GM12878 (cell line): Measurements from ENCODE around the gene SYNCRIP. TPM values are rescaled to one million over a fixed set of nuclear protein-coding genes. Genes with fewer than 3 reads are reported as not detected.

Experiments
- ATAC-seq: fragments of 200-7000 bp; cut with Tn5 transposase; 3 replicates; pipeline ENCODE4 v1.9.1; 2020; ENCODE audit warnings: mild to moderate bottlenecking, moderate library complexity
- BruUV-seq: library from RNA; stranded (reverse); fragments of 400-500 nt; replicated peaks from 2 replicates; lab custom pipeline; 2021; lab: Mats Ljungman, UMichigan
- CTCF ChIA-PET: fragments of 300-600 bp; sonication (Branson Sonifier 250); formaldehyde crosslinking; extraction: SDS; loops from one replicate; lab custom pipeline; 2021; ENCODE audit warnings: inconsistent platforms; lab: Yijun Ruan, JAX
- POLR2A ChIA-PET: fragments of 350-600 bp; formaldehyde crosslinking; extraction: SDS; loops from one replicate; lab custom pipeline; 2021; ENCODE audit warnings: inconsistent platforms; lab: Charles Lee
- RAD21 ChIA-PET: fragments of 300-600 bp; sonication (Branson Sonifier 250); formaldehyde crosslinking; loops from one replicate; lab custom pipeline; 2023; ENCODE audit warnings: antibody characterized with exemption; ENCODE audit not compliant: unreplicated experiment; lab: Charles Lee
- SMC1A ChIA-PET: fragments of 300-600 bp; sonication (Branson Sonifier 250); formaldehyde crosslinking; loops from one replicate; lab custom pipeline; 2023; ENCODE audit not compliant: unreplicated experiment, uncharacterized antibody; lab: Charles Lee
- DNase-seq: peaks from one replicate; pipeline ENCODE4 v3.0.0-alpha.2; 2011; ENCODE audit warnings: low read depth, low spot score
- FAIRE-seq: peaks from 3 replicates; lab custom pipeline; 2011; peaks lifted over from hg19 to GRCh38; lab: Jason Lieb, UNC
- H2AFZ ChIP-seq: 2 replicates; pipeline ENCODE4 v1.6.0; 2011; ENCODE audit warnings: low read depth, low read length, control low read depth; ENCODE audit not compliant: control insufficient read depth
- H3K27ac ChIP-seq: 2 replicates; pipeline ENCODE4 v1.5.1; 2011; ENCODE audit warnings: control low read depth; ENCODE audit not compliant: control insufficient read depth, insufficient read depth
- H3K27me3 ChIP-seq, 2 experiments: replicated peaks in 1 of 2; 2 replicates each; pipeline versions ENCODE4 v1.6.0 to v1.6.1; 2011; ENCODE audit warnings: low read length in 1 of 2; ENCODE audit not compliant: control insufficient read depth in 2 of 2, insufficient read depth in 2 of 2
- H3K36me3 ChIP-seq, 2 experiments: 2 replicates each; pipeline ENCODE4 v1.5.1; 2011; ENCODE audit warnings: low read length in 1 of 2; ENCODE audit not compliant: control insufficient read depth in 2 of 2, insufficient read depth in 2 of 2
- H3K4me1 ChIP-seq: 2 replicates; pipeline ENCODE4 v1.6.1; 2011; ENCODE audit warnings: mild to moderate bottlenecking, low read length, moderate library complexity, mixed read lengths; ENCODE audit not compliant: control insufficient read depth, insufficient read depth
- H3K4me2 ChIP-seq: 2 replicates; pipeline ENCODE4 v1.6.0; 2011; ENCODE audit warnings: control low read depth; ENCODE audit not compliant: control insufficient read depth, insufficient read depth
- H3K4me3 ChIP-seq: fragments of 200-600 bp; sonication (generic); 2 replicates; pipeline ENCODE4 v1.5.1; 2016
- H3K79me2 ChIP-seq: 2 replicates; pipeline ENCODE4 v1.6.0; 2011; ENCODE audit warnings: low read length; ENCODE audit not compliant: control insufficient read depth, insufficient read depth
- H3K9ac ChIP-seq: 2 replicates; pipeline ENCODE4 v1.8.0; 2011; ENCODE audit warnings: low read length, control low read depth, mixed read lengths; ENCODE audit not compliant: control insufficient read depth, insufficient read depth
- H3K9me3 ChIP-seq: replicated peaks from 3 replicates; pipeline ENCODE4 v1.5.1; 2011; ENCODE audit warnings: mild to moderate bottlenecking, low read length; ENCODE audit not compliant: control insufficient read depth, insufficient read depth
- H4K20me1 ChIP-seq: 2 replicates; pipeline ENCODE4 v1.6.0; 2011; ENCODE audit not compliant: control insufficient read depth, insufficient read depth
- BACH1 ChIP-seq: fragments of 450-650 bp; IDR thresholded peaks from 2 replicates; pipeline ENCODE4 v1.6.1; 2017; ENCODE audit warnings: mild to moderate bottlenecking, borderline replicate concordance
- BMI1 ChIP-seq: fragments of 450-650 bp; IDR thresholded peaks from 2 replicates; pipeline ENCODE4 v1.6.1; 2016; ENCODE audit warnings: mild to moderate bottlenecking, moderate library complexity, borderline replicate concordance
- CBFB ChIP-seq: IDR thresholded peaks from 2 replicates; pipeline ENCODE4 v1.6.1; 2016; ENCODE audit warnings: antibody characterized with exemption, low read depth
- CREB1 ChIP-seq: IDR thresholded peaks from 2 replicates; pipeline ENCODE4 v1.6.1; 2012; ENCODE audit warnings: low read depth, mild to moderate bottlenecking, inconsistent platforms
- DPF2 ChIP-seq: fragments of 450-650 bp; IDR thresholded peaks from 2 replicates; pipeline ENCODE4 v1.6.1; 2017; ENCODE audit warnings: mild to moderate bottlenecking
- MAX ChIP-seq: IDR thresholded peaks from 2 replicates; pipeline ENCODE4 v1.6.1; 2012; ENCODE audit warnings: low read depth, low read length, improper control_type of control experiment
- MEF2A ChIP-seq: IDR thresholded peaks from 2 replicates; pipeline ENCODE4 v1.6.1; 2011; ENCODE audit warnings: low read depth, mild to moderate bottlenecking, low read length, moderate library complexity; ENCODE audit not compliant: insufficient read depth
- MTA2 ChIP-seq: fragments of 450-650 bp; IDR thresholded peaks from 2 replicates; pipeline ENCODE4 v1.6.1; 2016; ENCODE audit warnings: low read depth, mild to moderate bottlenecking, moderate library complexity
- MXI1 ChIP-seq: fragments of 150-350 bp; IDR thresholded peaks from 2 replicates; pipeline ENCODE4 v1.6.1; 2011; ENCODE audit warnings: low read depth, mild to moderate bottlenecking, inconsistent platforms, low read length, improper control_type of control experiment
- NFYA ChIP-seq: IDR thresholded peaks from 2 replicates; pipeline ENCODE4 v1.6.1; 2011; ENCODE audit warnings: low read depth, mild to moderate bottlenecking, low read length, improper control_type of control experiment, borderline replicate concordance
- NFYB ChIP-seq: IDR thresholded peaks from 2 replicates; pipeline ENCODE4 v1.6.1; 2011; ENCODE audit warnings: low read depth, mild to moderate bottlenecking, low read length, improper control_type of control experiment, moderate library complexity; ENCODE audit not compliant: insufficient read depth
- POLR2AphosphoS2 ChIP-seq: IDR thresholded peaks from 2 replicates; pipeline ENCODE4 v1.6.1; 2011; ENCODE audit warnings: low read depth, mild to moderate bottlenecking, low read length, improper control_type of control experiment, moderate library complexity
- RAD51 ChIP-seq: fragments of 450-650 bp; IDR thresholded peaks from 2 replicates; pipeline ENCODE4 v1.6.1; 2016; ENCODE audit warnings: moderate library complexity, mild to moderate bottlenecking, inconsistent platforms
- RELB ChIP-seq: fragments of 450-650 bp; IDR thresholded peaks from 2 replicates; pipeline ENCODE4 v1.6.1; 2017; ENCODE audit warnings: low read depth, mild to moderate bottlenecking, moderate library complexity
- SMAD5 ChIP-seq: IDR thresholded peaks from 2 replicates; pipeline ENCODE4 v1.6.1; 2016; ENCODE audit warnings: antibody characterized with exemption, low read depth
- SREBF1 ChIP-seq: IDR thresholded peaks from 2 replicates; pipeline ENCODE4 v1.6.1; 2012; ENCODE audit warnings: mild to moderate bottlenecking, low read length
- SREBF2 ChIP-seq: IDR thresholded peaks from 2 replicates; pipeline ENCODE4 v1.6.1; 2012; ENCODE audit warnings: mild to moderate bottlenecking, low read length
- ZNF24 ChIP-seq: fragments of 450-650 bp; IDR thresholded peaks from 2 replicates; pipeline ENCODE4 v1.6.1; 2017; ENCODE audit warnings: antibody characterized with exemption, mild to moderate bottlenecking
- WGBS: methylation state at CpG from one replicate; pipeline ENCODE4 v1.1.6; 2016; ENCODE audit warnings: low lambda C conversion rate; ENCODE audit not compliant: insufficient replicate concordance, insufficient coverage; ENCODE audit errors: missing lambda C conversion rate; 5-methylcytosine and 5-hydroxymethylcytosine counted together
- in situ Hi-C: fragments of 300-500 bp; cut with MboI; formaldehyde crosslinking; loops from 9 replicates; pipeline ENCODE4 v1.14.3; 2018; ENCODE audit warnings: mixed read lengths
- intact Hi-C: fragments of 100-400 bp; cut with micrococcal nuclease; formaldehyde crosslinking; loops from one replicate; pipeline ENCODE4 v1.14.2; 2022; ENCODE audit not compliant: unreplicated experiment
- polyA plus RNA-seq, 11 experiments: library from polyadenylated mRNA; depleted of rRNA in 4 of 11; unstranded in 6 of 11; stranded (reverse) in 5 of 11; fragments of >200 nt; fragmentation: Nextera tagmentation in 4 of 11; fragmentation: Illumina TruSeq in 1 of 11; extraction: Ambion mirVana in 4 of 11; extraction: Trizol in 1 of 11; gene quantifications; 1 replicate in 1 of 11; 2 replicates in 10 of 11; pipeline versions ENCODE4 v1.2.1 to v1.2.3, GENCODE V29; 2011 to 2016; ENCODE audit warnings: inconsistent platforms in 2 of 11, missing spikeins in 2 of 11, low read depth in 1 of 11
- total RNA-seq, 4 experiments: library from RNA; depleted of rRNA in 3 of 4; stranded (reverse); fragments of >200 nt in 3 of 4; fragmentation: Illumina TruSeq in 1 of 4; extraction: Trizol in 1 of 4; gene quantifications; 2 replicates each; pipeline versions ENCODE4 v1.2.1 to v1.2.3, GENCODE V29; 2013 to 2021
- TF ChIP-seq, protein P1 (sequence below): fragments of 450-650 bp; conservative IDR thresholded peaks from 2 replicates; pipeline ENCODE4 v1.6.1; 2017; ENCODE audit warnings: mild to moderate bottlenecking, moderate library complexity
- TF ChIP-seq, protein P2 (sequence below): fragments of 450-650 bp; IDR thresholded peaks from 2 replicates; pipeline ENCODE4 v1.6.1; 2016; ENCODE audit warnings: mild to moderate bottlenecking

Gene SYNCRIP
- total and polyA plus RNA-seq, 10 of the 15 experiments (the other 5 are each of a cell fraction or from before 2014, with no cell fraction given) = 28.4 to 255 (median 131) TPM

GRCh38 chr6:85669735-85670194 lies 27.1 kb upstream of the SYNCRIP start:
- H3K27ac ChIP-seq = peak overlapping the region; percentile 80
- ATAC-seq (peak; percentile 91), DNase-seq (peak; percentile 89), FAIRE-seq (peak; percentile 70)
- no TSS peak for BruUV-seq
- no peaks in the 10 kb centered on the region for H3K9me3 ChIP-seq
- peaks cover 18% of the 10 kb centered on the region for H3K79me2 ChIP-seq
- no peaks in the 10 kb centered on the region for H3K27me3 ChIP-seq
- no peak overlapping the region for H3K4me3 ChIP-seq
- H2AFZ ChIP-seq = no peak overlapping the region
- peak overlapping the region; percentile 57; the same call in 1 of the 2 replicates for H3K9ac ChIP-seq
- 4% methylated on average over 4 of the region's 4 CpGs for WGBS
- in situ Hi-C loops (loop anchor here (10.0 kb wide), 1 partner anchor 45 kb away; no protein-coding TSS in a partner anchor), intact Hi-C loops (loop anchor here (10.0 kb wide), 2 partner anchors 45 to 1485 kb away; partner anchors contain the start of gene ZNF292)
- no peaks in the 10 kb centered on the region for H4K20me1 ChIP-seq
- CTCF ChIA-PET = interaction anchor here (1.0 to 1.8 kb wide), 7 partner anchors 9 to 314 kb away, joined by 3 to 11 read pairs (median 5); partner anchors contain the start of gene SYNCRIP
- SMC1A ChIA-PET = interaction anchor here (0.5 to 2.1 kb wide), 12 partner anchors 8 to 1935 kb away, joined by 3 to 16 read pairs (median 4); partner anchors contain the start of gene SNX14
- H3K4me2 ChIP-seq = peak overlapping the region; percentile 80
- POLR2A ChIA-PET = interaction anchor here (0.7 to 4.6 kb wide), 8 partner anchors 9 to 197 kb away, joined by 3 to 43 read pairs (median 4); partner anchors contain the start of genes SNX14 and SYNCRIP
- RAD21 ChIA-PET = interaction anchor here (0.5 to 2.0 kb wide), 9 partner anchors 9 to 309 kb away, joined by 3 to 35 read pairs (median 3); partner anchors contain the start of genes NT5E and SYNCRIP
- H3K36me3 ChIP-seq = peaks cover 0 to 12% of the 10 kb centered on the region in 2 experiments; a peak in 3 of 4 replicates
- peaks cover 21% of the 10 kb centered on the region for H3K4me1 ChIP-seq
- TF ChIP-seq, protein P1, sequence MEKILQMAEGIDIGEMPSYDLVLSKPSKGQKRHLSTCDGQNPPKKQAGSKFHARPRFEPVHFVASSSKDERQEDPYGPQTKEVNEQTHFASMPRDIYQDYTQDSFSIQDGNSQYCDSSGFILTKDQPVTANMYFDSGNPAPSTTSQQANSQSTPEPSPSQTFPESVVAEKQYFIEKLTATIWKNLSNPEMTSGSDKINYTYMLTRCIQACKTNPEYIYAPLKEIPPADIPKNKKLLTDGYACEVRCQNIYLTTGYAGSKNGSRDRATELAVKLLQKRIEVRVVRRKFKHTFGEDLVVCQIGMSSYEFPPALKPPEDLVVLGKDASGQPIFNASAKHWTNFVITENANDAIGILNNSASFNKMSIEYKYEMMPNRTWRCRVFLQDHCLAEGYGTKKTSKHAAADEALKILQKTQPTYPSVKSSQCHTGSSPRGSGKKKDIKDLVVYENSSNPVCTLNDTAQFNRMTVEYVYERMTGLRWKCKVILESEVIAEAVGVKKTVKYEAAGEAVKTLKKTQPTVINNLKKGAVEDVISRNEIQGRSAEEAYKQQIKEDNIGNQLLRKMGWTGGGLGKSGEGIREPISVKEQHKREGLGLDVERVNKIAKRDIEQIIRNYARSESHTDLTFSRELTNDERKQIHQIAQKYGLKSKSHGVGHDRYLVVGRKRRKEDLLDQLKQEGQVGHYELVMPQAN = no peak
- TF ChIP-seq BMI1 (no peak), BACH1 (peak; percentile 59; the same call in 1 of the 2 replicates), NFYA (no peak), MAX (no peak), SREBF1 (0 out of 2 replicates have a peak, but pooled peaks have one; percentile 31), RAD51 (no peak), NFYB (no peak), POLR2AphosphoS2 (no peak), MXI1 (no peak), ZNF24 (0 out of 2 replicates have a peak, but pooled peaks have one; percentile 31), MTA2 (peak; percentile 86), MEF2A (peak; percentile 75; the same call in 1 of the 2 replicates), SMAD5 (no peak), DPF2 (peak; percentile 90), CBFB (no peak), CREB1 (0 out of 2 replicates have a peak, but pooled peaks have one; percentile 60), RELB (peak; percentile 74), SREBF2 (no peak)
- TF ChIP-seq, protein P2, sequence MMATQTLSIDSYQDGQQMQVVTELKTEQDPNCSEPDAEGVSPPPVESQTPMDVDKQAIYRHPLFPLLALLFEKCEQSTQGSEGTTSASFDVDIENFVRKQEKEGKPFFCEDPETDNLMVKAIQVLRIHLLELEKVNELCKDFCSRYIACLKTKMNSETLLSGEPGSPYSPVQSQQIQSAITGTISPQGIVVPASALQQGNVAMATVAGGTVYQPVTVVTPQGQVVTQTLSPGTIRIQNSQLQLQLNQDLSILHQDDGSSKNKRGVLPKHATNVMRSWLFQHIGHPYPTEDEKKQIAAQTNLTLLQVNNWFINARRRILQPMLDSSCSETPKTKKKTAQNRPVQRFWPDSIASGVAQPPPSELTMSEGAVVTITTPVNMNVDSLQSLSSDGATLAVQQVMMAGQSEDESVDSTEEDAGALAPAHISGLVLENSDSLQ = no peak
